HUES64 (cell line): ENCODE results near the gene BAIAP2.
A peak's percentile ranks its signal among the peaks of the same experiment; 100 is the strongest.

Experiments used
- H3K27ac ChIP-seq: 2 replicates; pipeline ENCODE4 v1.7.0; 2013; ENCODE audit warnings: low read depth, low read length, inconsistent platforms
- H3K27me3 ChIP-seq: 2 replicates; pipeline ENCODE4 v1.6.1; 2013; ENCODE audit warnings: mild to moderate bottlenecking, low read length; ENCODE audit not compliant: insufficient read depth
- H3K36me3 ChIP-seq: 2 replicates; pipeline ENCODE4 v1.6.1; 2013; ENCODE audit warnings: mild to moderate bottlenecking, low read length; ENCODE audit not compliant: insufficient read depth
- H3K4me1 ChIP-seq: 2 replicates; pipeline ENCODE4 v1.6.1; 2013; ENCODE audit warnings: mild to moderate bottlenecking, low read length, moderate library complexity; ENCODE audit not compliant: insufficient read depth
- H3K4me3 ChIP-seq: 2 replicates; pipeline ENCODE4 v1.5.1; 2013; ENCODE audit warnings: mild to moderate bottlenecking, low read length, moderate library complexity
- H3K9ac ChIP-seq: 2 replicates; pipeline ENCODE4 v1.6.1; 2013; ENCODE audit warnings: mild to moderate bottlenecking, low read depth, low read length
- H3K9me3 ChIP-seq: 2 replicates; pipeline ENCODE4 v1.6.1; 2013; ENCODE audit warnings: low read depth, low read length; ENCODE audit not compliant: insufficient read depth
- WGBS: fragments of 150-250, 120-280 bp; methylation state at CpG from one replicate; pipeline ENCODE4 v1.1.7; 2013; ENCODE audit warnings: missing lambda C conversion rate; 5-methylcytosine and 5-hydroxymethylcytosine counted together

BAIAP2 gene

DNA sequence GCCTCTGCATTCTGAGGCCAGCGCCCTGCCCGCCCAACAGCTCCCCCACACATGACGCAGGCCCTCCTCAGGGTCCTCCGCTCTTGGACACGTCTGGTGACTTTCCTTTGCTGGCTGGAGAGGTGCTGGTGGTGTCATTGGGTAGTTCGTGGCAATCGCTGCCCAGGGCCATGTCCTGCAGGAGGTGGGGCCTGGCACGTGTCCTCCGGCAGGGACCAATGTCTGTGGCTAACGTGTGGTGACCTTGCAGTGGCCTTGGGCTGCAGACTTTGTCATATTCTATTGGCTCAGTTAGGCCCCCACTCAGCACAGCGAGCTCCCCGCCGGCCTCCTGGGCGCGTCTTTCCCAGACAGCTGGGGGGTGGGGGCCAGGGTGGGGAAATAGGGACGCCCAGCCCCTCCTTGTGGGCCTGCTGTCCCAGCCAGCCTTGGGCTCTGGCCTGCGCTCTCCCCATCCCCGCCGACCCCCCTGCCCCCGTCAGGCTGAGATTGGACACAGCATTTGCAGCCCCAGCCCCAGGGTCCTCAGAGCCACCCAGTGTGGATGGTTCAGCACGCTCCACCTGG lies 78.3 kb downstream of the BAIAP2 start:
- Histone ChIP-seq H3K9ac (no peak overlapping the region), H3K27ac (no peak overlapping the region), H3K27me3 (no peaks in the 10 kb centered on the region), H3K4me3 (no peak overlapping the region), H3K9me3 (no peaks in the 10 kb centered on the region), H3K36me3 (no peaks in the 10 kb centered on the region), H3K4me1 (no peaks in the 10 kb centered on the region)
- WGBS = 94% methylated on average over 21 of the region's 21 CpGs

DNA sequence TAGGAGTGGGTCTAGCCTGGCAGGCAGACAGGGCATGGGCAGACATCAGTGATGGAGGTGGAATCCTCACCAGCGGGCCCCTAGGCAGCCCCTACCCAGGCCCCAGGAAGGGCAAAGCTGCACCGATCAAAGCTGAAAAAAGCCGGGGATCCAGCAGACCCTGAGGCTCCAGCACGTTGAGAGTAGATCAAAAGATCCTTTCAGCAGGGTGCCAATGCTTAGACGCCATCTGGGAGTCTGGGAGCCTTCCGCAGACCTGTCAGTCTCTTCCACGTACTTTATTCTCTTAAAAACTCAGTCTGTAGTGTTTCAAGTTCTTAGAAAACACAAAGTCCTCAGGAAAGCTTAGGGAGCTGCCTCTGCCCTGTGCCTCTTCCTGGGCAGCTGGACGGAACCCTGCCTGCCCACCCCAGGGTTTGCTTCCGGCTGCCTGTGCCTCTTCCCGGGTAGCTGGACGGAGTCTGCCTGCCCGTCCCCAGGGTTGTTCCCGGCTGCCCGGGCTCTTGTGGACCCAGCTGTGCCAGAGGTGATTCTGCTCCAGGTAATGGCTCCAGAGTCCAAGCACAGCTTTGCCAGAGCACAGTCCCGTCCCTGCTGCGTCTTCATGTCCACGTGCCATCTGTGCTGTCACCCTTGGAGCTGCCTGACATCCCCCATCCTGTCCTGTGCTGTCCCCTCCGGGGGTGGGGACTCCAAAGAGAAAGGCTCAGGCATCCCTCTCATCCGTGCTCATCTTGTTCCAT lies 79.6 kb downstream of the BAIAP2 start:
- no peaks in the 10 kb centered on the region for H3K27me3 ChIP-seq
- no peaks in the 10 kb centered on the region for H3K36me3 ChIP-seq
- H3K4me3 ChIP-seq = no peak overlapping the region
- no peak overlapping the region for H3K9ac ChIP-seq
- no peaks in the 10 kb centered on the region for H3K4me1 ChIP-seq
- WGBS = 76% methylated on average over 19 of the region's 19 CpGs
- H3K27ac ChIP-seq = no peak overlapping the region
- no peaks in the 10 kb centered on the region for H3K9me3 ChIP-seq

GRCh38 chr17:81115219-81115618 lies 80.3 kb downstream of the BAIAP2 start:
- no peak overlapping the region for H3K4me3 ChIP-seq
- no peaks in the 10 kb centered on the region for H3K4me1 ChIP-seq
- H3K9me3 ChIP-seq = no peaks in the 10 kb centered on the region
- no peaks in the 10 kb centered on the region for H3K36me3 ChIP-seq
- H3K27me3 ChIP-seq = no peaks in the 10 kb centered on the region
- WGBS = 95% methylated on average over 11 of the region's 11 CpGs
- no peak overlapping the region for H3K27ac ChIP-seq
- H3K9ac ChIP-seq = no peak overlapping the region

GRCh38 chr17:81115749-81116464 lies 81.0 kb downstream of the BAIAP2 start:
- no peaks in the 10 kb centered on the region for H3K27me3 ChIP-seq
- H3K9ac ChIP-seq = no peak overlapping the region
- 94% methylated on average over 22 of the region's 22 CpGs for WGBS
- H3K4me1 ChIP-seq = no peaks in the 10 kb centered on the region
- H3K36me3 ChIP-seq = no peaks in the 10 kb centered on the region
- H3K27ac ChIP-seq = no peak overlapping the region
- no peaks in the 10 kb centered on the region for H3K9me3 ChIP-seq
- H3K4me3 ChIP-seq = no peak overlapping the region

- Histone ChIP-seq H3K9me3 (no peaks in the 10 kb centered on the region), H3K27me3 (no peaks in the 10 kb centered on the region), H3K4me1 (no peaks in the 10 kb centered on the region), H3K4me3 (no peak overlapping the region), H3K9ac (no peak overlapping the region), H3K27ac (no peak overlapping the region), H3K36me3 (no peaks in the 10 kb centered on the region)
- WGBS = 91% methylated on average over 7 of the region's 8 CpGs
Measured at GRCh38 chr17:81116704-81117103, 81.8 kb downstream of the BAIAP2 start.

DNA sequence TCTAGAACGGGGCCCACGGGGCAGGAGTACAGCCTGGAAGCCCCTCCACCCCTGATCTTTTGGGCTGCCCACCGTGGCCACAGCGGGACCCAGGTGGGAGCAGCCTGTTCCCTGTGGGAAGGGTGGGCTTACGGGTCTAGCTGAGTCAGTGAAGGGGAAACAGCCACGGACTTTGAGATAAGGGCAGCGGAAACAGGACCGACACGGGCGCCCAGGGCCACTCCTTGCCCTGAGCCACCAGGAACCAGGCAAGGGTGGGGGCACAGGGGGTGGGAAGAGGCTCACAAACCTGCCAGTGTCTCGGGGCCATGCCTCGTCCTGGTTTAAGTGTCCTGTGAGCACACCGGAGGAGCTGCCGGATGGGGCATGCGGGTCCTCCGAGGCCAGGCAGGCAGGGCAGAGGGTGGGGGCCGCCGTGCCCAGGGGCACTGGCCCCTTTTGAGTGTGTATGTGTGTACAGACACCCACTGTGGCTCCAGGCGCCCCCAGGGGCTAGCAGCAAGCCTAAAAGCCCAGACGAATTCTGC lies 82.8 kb downstream of the BAIAP2 start:
- no peak overlapping the region for H3K4me3 ChIP-seq

DNA sequence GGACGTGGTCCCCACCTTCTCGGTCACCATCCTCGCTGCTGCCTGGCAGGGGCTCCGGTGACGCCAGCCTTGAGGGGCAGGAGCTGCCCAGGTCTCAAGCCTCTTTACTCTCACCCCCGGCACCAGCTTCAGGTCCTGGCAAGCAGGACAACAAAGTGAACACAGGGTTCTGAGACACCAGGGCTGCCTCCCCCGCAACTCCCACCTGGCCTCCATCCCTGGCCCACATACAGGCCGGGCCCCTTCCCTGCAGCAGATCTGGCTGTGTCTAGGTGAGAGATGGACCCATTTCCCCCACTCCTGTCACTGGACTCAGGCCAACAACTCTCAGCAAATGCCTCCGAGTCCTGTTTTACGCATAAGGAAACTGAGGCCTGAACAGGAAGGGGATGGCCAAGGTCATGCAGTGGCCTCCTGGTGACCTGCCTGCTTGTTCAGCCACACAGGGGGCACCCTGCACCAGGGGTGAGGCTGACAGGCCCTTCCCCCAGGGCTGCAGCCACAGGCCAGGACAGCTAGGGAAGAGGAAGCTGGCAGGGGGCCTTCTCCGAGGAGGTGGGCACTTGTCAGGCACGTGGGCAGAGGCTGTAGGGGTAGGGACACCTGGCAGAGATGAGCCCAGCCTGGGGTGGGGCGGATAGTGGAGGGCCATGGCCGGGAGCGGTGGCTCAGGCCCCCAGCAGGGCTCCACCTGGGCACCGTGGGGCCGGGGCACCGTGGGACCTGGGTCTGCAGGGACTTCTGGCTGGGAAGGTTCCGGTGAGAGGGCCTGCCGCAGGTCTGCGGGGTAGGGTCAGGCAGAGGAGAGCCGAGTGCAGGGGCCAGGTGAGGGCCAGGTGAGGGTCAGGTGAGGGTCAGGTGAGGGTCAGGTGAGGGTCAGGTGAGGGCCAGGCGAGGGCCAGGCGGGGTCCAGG lies 83.6 kb downstream of the BAIAP2 start:
- no peaks in the 10 kb centered on the region for H3K4me1 ChIP-seq
- H3K9ac ChIP-seq = peak overlapping the region; percentile 6; the same call in 1 of the 2 replicates
- H3K9me3 ChIP-seq = no peaks in the 10 kb centered on the region
- no peaks in the 10 kb centered on the region for H3K36me3 ChIP-seq
- 76% methylated on average over 24 of the region's 24 CpGs for WGBS
- H3K27ac ChIP-seq = no peak overlapping the region
- H3K27me3 ChIP-seq = no peaks in the 10 kb centered on the region
- H3K4me3 ChIP-seq = peak overlapping the region; percentile 55

More for the DNA sequence above, 82.8 kb downstream of the BAIAP2 start:
- H3K9ac ChIP-seq = no peak overlapping the region
- H3K36me3 ChIP-seq = no peaks in the 10 kb centered on the region
- H3K27me3 ChIP-seq = no peaks in the 10 kb centered on the region
- WGBS = 89% methylated on average over 20 of the region's 20 CpGs
- no peak overlapping the region for H3K27ac ChIP-seq
- no peaks in the 10 kb centered on the region for H3K9me3 ChIP-seq
- H3K4me1 ChIP-seq = no peaks in the 10 kb centered on the region

GRCh38 chr17:81119223-81120148 lies 84.5 kb downstream of the BAIAP2 start:
- Histone ChIP-seq H3K27me3 (no peaks in the 10 kb centered on the region), H3K4me1 (no peaks in the 10 kb centered on the region), H3K36me3 (no peaks in the 10 kb centered on the region), H3K9ac (peak overlapping the region; percentile 6; the same call in 1 of the 2 replicates), H3K27ac (peak overlapping the region; percentile 49), H3K9me3 (no peaks in the 10 kb centered on the region), H3K4me3 (peak overlapping the region; percentile 55)
- 57% methylated on average over 89 of the region's 89 CpGs for WGBS

GRCh38 chr17:81120149-81120484 lies 85.2 kb downstream of the BAIAP2 start:
- H3K27ac ChIP-seq = peak overlapping the region; percentile 49
- no peaks in the 10 kb centered on the region for H3K9me3 ChIP-seq
- H3K36me3 ChIP-seq = no peaks in the 10 kb centered on the region
- no peaks in the 10 kb centered on the region for H3K4me1 ChIP-seq
- H3K27me3 ChIP-seq = no peaks in the 10 kb centered on the region
- H3K9ac ChIP-seq = no peak overlapping the region
- no peak overlapping the region for H3K4me3 ChIP-seq
- 93% methylated on average over 33 of the region's 33 CpGs for WGBS
